ENCODE data around the gene CYB561.
A peak's percentile ranks its signal among the peaks of the same experiment; 100 is the strongest.

CYB561 gene

GRCh38 chr17:63447471-63448009, 1.4 kb upstream of the CYB561 start:
- DNase-seq, result peak; percentile 80 to 89

GRCh38 chr17:63446753-63447470, 806 bp upstream of the CYB561 start:
- peak; percentile 76 to 91 for DNase-seq

GRCh38 chr17:63445571-63445953, 544 bp downstream of the CYB561 start:
- peak; percentile 57 to 65 for DNase-seq

GRCh38 chr17:63445065-63445464, 1.0 kb downstream of the CYB561 start:
- peak in 1 of 2 experiments; percentile 32 for DNase-seq

GRCh38 chr17:63444457-63444856, 1.6 kb downstream of the CYB561 start:
- no peak for DNase-seq

- no peak for DNase-seq
Observed at GRCh38 chr17:63443053-63443452, 3.1 kb downstream of the CYB561 start.

- DNase-seq, result peak in 1 of 2 experiments; percentile 15
Observed at GRCh38 chr17:63442549-63443035, 3.5 kb downstream of the CYB561 start.

GRCh38 chr17:63442074-63442473, 4.0 kb downstream of the CYB561 start:
- no peak for DNase-seq

- DNase-seq, result no peak
Observed at GRCh38 chr17:63441654-63442053, 4.5 kb downstream of the CYB561 start.

- no peak for DNase-seq
Observed at GRCh38 chr17:63440770-63441335, 5.3 kb downstream of the CYB561 start.

- DNase-seq, result no peak
Observed at GRCh38 chr17:63440127-63440769, 5.9 kb downstream of the CYB561 start.

GRCh38 chr17:63439687-63440086, 6.4 kb downstream of the CYB561 start:
- no peak for DNase-seq

- no peak for DNase-seq
Observed at GRCh38 chr17:63438092-63439051, 7.7 kb downstream of the CYB561 start.

- DNase-seq, result no peak
Observed at GRCh38 chr17:63437287-63438091, 8.6 kb downstream of the CYB561 start.

- no peak for DNase-seq
Observed at GRCh38 chr17:63436523-63437110, 9.5 kb downstream of the CYB561 start.

GRCh38 chr17:63435681-63436522, 10.2 kb downstream of the CYB561 start:
- DNase-seq, result peak in 1 of 2 experiments; percentile 21

GRCh38 chr17:63434951-63435571, 11.0 kb downstream of the CYB561 start:
- peak in 1 of 2 experiments; percentile 27 for DNase-seq

GRCh38 chr17:63433746-63434591, 12.1 kb downstream of the CYB561 start:
- no peak for DNase-seq
